Heart right ventricle (tissue), 16 donors: ENCODE measurements around the gene TRAPPC3. TPM values are rescaled to one million over a fixed set of nuclear protein-coding genes. Genes with fewer than 3 reads are reported as not detected.
A peak's percentile ranks its signal among the peaks of the same experiment; 100 is the strongest.

Experiments
- ATAC-seq, 8 donors: fragments of 200-7000 bp; cut with Tn5 transposase; one replicate each; pipeline ENCODE4 v1.9.1; 2020; ENCODE audit warnings: mild to moderate bottlenecking in 8 of 8, moderate library complexity in 8 of 8, moderate number of reproducible peaks in 1 of 8
- DNase-seq, 2 donors: peaks; one replicate each; pipeline ENCODE4 v3.0.0-alpha.2; 2020
- H3K27ac ChIP-seq, 10 donors: fragments of 200-600 bp; sonication (generic) in 2 of 10; one replicate each; pipeline versions ENCODE4 v1.5.0 to v1.8.0; 2020 to 2022; ENCODE audit warnings: mild to moderate bottlenecking in 3 of 10
- H3K27me3 ChIP-seq, 7 donors: fragments of 200-600 bp; one replicate each; pipeline ENCODE4 v1.8.0; 2021 to 2022; ENCODE audit warnings: mild to moderate bottlenecking in 2 of 7
- H3K36me3 ChIP-seq, 9 donors: fragments of 200-600 bp; sonication (generic) in 1 of 9; one replicate each; pipeline versions ENCODE4 v1.5.0 to v1.8.0; 2020 to 2022; ENCODE audit warnings: mild to moderate bottlenecking in 2 of 9
- H3K4me1 ChIP-seq, 9 donors: fragments of 200-600 bp; sonication (generic) in 1 of 9; one replicate each; pipeline versions ENCODE4 v1.5.0 to v1.8.0; 2020 to 2022; ENCODE audit warnings: mild to moderate bottlenecking in 4 of 9
- H3K4me3 ChIP-seq, 10 donors: fragments of 200-600 bp; sonication (generic) in 2 of 10; one replicate each; pipeline versions ENCODE4 v1.5.0 to v1.8.0; 2020 to 2022; ENCODE audit warnings: mild to moderate bottlenecking in 7 of 10, moderate library complexity in 2 of 10
- H3K9me3 ChIP-seq, 11 donors: fragments of 200-600 bp in 10 of 11; sonication (generic) in 2 of 11; one replicate each; pipeline versions ENCODE4 v1.5.0 to v1.8.0; 2013 to 2022; ENCODE audit warnings: mild to moderate bottlenecking in 2 of 11, control low read depth in 1 of 11, moderate library complexity in 1 of 11
- CTCF ChIP-seq, 9 donors: fragments of 200-600 bp; sonication (generic) in 2 of 9; IDR thresholded peaks; one replicate each; pipeline versions ENCODE4 v1.5.0 to v1.8.0; 2021 to 2022; ENCODE audit warnings: antibody characterized with exemption in 9 of 9, mild to moderate bottlenecking in 5 of 9, moderate library complexity in 1 of 9
- WGBS, 2 donors: extraction: QIAGEN DNeasy Blood & Tissue Kit; methylation state at CpG; one replicate each; pipeline ENCODE4 v1.1.7; 2013; ENCODE audit warnings: inconsistent platforms in 1 of 2; 5-methylcytosine and 5-hydroxymethylcytosine counted together
- intact Hi-C, 10 donors: fragments of 100-400 bp; cut with DNase I; formaldehyde crosslinking; loops; one replicate each; pipeline versions ENCODE4 v1.11.1 to v1.14.2; 2022
- polyA plus RNA-seq, 2 donors: library from polyadenylated mRNA; stranded (reverse); fragments of 200-250 nt; gene quantifications; one replicate each; pipeline ENCODE4 v1.2.3, GENCODE V29; 2013
- total RNA-seq, 10 donors: library from RNA; stranded (reverse); fragmentation: NEBNext Ultra II Directional in 3 of 10; extraction: Animal tissue kit (Norgen Biotek cat#: 25700) in 3 of 10; gene quantifications; one replicate each; pipeline versions ENCODE4 v1.2.1 to v1.2.4, GENCODE V29; 2021 to 2023
- donor health status: Arrhythmogenic right ventricular cardiomyopathy.
- donor health status: ischemic (EF 13 %, LVEDD 7.1; RV severe dilation, severe dysfunction).
- donor health status: healthy with polysubstance abuse.
- donor health status: DM: no; HTN: yes; CAD: no.
- donor health status: DM: no; HTN: no; CAD: no.
- donor health status: ischemic (EF 25% LVEDD 6.9; RV normal size, moderate dysfunction).
- donor health status: ischemic (EF 25% LVEDD 5.7; RV mildly dilated, moderate dysfunction).
- donor health status: healthy.
- donor health status: DM: yes; HTN: yes; CAD: no.
- donor health status: Ischemic cardiomyopathy.
- donor health status: ischemic (EF 35%, LVEDD 5.7; RV mildly dilated, moderate dysfunction).
- donor health status: nonischemic (EF 11% LVEDD 7.7; RV severe dilation, severe dysfunction).
- donor health status: DM: yes; HTN: yes; CAD: no.
- donor health status: PGD.
- donor health status: ischemic (EF 29% LVEDD 5.4; RV normal size, mild dysfunction).
- donor health status: nonischemic (EF 23%, LVEDD 6.1; RV moderate dilation, normal function).

TRAPPC3 gene
- total and polyA plus RNA-seq, 12 donors, result 33.6 to 73.8 (median 48.4) TPM

- Histone ChIP-seq H3K27me3 (no peaks in the 10 kb centered on the region), H3K36me3 (peaks cover 0 to 20% (median 0%) of the 10 kb centered on the region in 9 donors), H3K27ac (peak within 1 kb of the TSS; percentile 98 to 100 (median 100)), H3K9me3 (no peaks in the 10 kb centered on the region), H3K4me1 (peaks cover 39 to 79% (median 72%) of the 10 kb centered on the region in 9 donors), H3K4me3 (peak within 1 kb of the TSS; percentile 68 to 100 (median 99))
- peak; percentile 63 to 85 (median 72) for ATAC-seq
- DNase-seq, result peak; percentile 89 to 90
- 1% methylated on average over 62 to 88 of the region's 88 CpGs for WGBS, 2 donors
- no peak for TF ChIP-seq CTCF (IDR thresholded peaks at IDR 0.05)
- intact Hi-C loops, result loop anchor here in 1 of 10 donors (5.0 kb wide), 1 partner anchor 127 kb away; no protein-coding TSS in a partner anchor
These were observed 6.4 kb upstream of the TRAPPC3 start, which contains the start of gene MAP7D1 for GRCh38 chr1:36155408-36156328. Gene MAP7D1 (plus strand): TSS chr1:36156160. CDS start chr1:36156418, 258 bp downstream.

GRCh38 chr1:36154765-36155407 is 5.6 kb upstream of the TRAPPC3 start:
- Histone ChIP-seq H3K9me3 (no peaks in the 10 kb centered on the region), H3K4me1 (peaks cover 40 to 79% (median 72%) of the 10 kb centered on the region in 9 donors), H3K36me3 (peaks cover 0 to 15% (median 0%) of the 10 kb centered on the region in 9 donors), H3K4me3 (peak overlapping the region; percentile 68 to 100 (median 99)), H3K27me3 (no peaks in the 10 kb centered on the region), H3K27ac (peak overlapping the region; percentile 98 to 100 (median 100))
- intact Hi-C loops, result loop anchor here in 6 of 10 donors (5.0 kb wide), 5 partner anchors 32 to 232 kb away; partner anchors contain the start of genes THRAP3 (in 2 of the 6) and STK40 (in 1 of the 6)
- peak in 7 of 8 donors; percentile 2 to 35 (median 25) for ATAC-seq
- no peak for TF ChIP-seq CTCF (IDR thresholded peaks at IDR 0.05)
- peak in 1 of 2 donors; percentile 60 for DNase-seq
- WGBS, 2 donors, result 49 to 54% methylated on average over 5 of the region's 6 CpGs

- intact Hi-C loops, result loop anchor here in 6 of 10 donors (5.0 kb wide), 4 partner anchors 33 to 233 kb away; partner anchors contain the start of genes THRAP3 (in 2 of the 6) and STK40 (in 1 of the 6)
These were observed 5.0 kb upstream of the TRAPPC3 start for GRCh38 chr1:36154335-36154734.

More at GRCh38 chr1:36154335-36154734, 5.0 kb upstream of the TRAPPC3 start:
- no peaks in the 10 kb centered on the region for H3K27me3 ChIP-seq
- TF ChIP-seq CTCF (IDR thresholded peaks at IDR 0.05), result no peak
- H3K4me3 ChIP-seq, result no peak overlapping the region
- H3K4me1 ChIP-seq, result peaks cover 36 to 77% (median 69%) of the 10 kb centered on the region in 9 donors
- H3K36me3 ChIP-seq, result peaks cover 0 to 10% (median 0%) of the 10 kb centered on the region in 9 donors
- no peak for ATAC-seq
- no peak for DNase-seq
- 77 to 90% methylated on average over 6 of the region's 6 CpGs for WGBS, 2 donors
- no peaks in the 10 kb centered on the region for H3K9me3 ChIP-seq
- H3K27ac ChIP-seq, result peak overlapping the region in 9 of 10 donors; percentile 98 to 100 (median 100)
